ENCODE results near the gene RBM20. TPM values are rescaled to one million over a fixed set of nuclear protein-coding genes. Genes with fewer than 3 reads are reported as not detected.
A peak's percentile ranks its signal among the peaks of the same experiment; 100 is the strongest.
"Not testable (repeated sequence)": the region's sequence is repeated elsewhere in the genome, so short reads cannot be mapped to it uniquely, and the experiment has no call there.

RBM20 gene
- total RNA-seq, 1 experiment from 2014 or later = not detected

- TF ChIP-seq CTCF (IDR thresholded peaks at IDR 0.05; ENCODE audit: unreplicated experiment) = no peak
- no peak for DNase-seq
- no TSS peak for BruUV-seq (replicated peaks)
- H3K27ac Mint-ChIP-seq (ENCODE audit: unreplicated experiment) = no peak overlapping the region
- peaks cover 9% of the 10 kb centered on the region for H3K27me3 Mint-ChIP-seq (ENCODE audit: unreplicated experiment)
- no peaks in the 10 kb centered on the region for H3K36me3 Mint-ChIP-seq (ENCODE audit: insufficient read depth, unreplicated experiment)
- intact Hi-C loops (cut with micrococcal nuclease; ENCODE audit: unreplicated experiment) = no loop called here
- peaks cover 14% of the 10 kb centered on the region for H3K4me1 Mint-ChIP-seq (ENCODE audit: low read depth, unreplicated experiment)
- no peaks in the 10 kb centered on the region for H3K9me3 Mint-ChIP-seq (ENCODE audit: low read depth, unreplicated experiment)
- H3K4me3 Mint-ChIP-seq (ENCODE audit: low read depth, unreplicated experiment) = no peak overlapping the region
- CTCF ChIA-PET = no interaction called here
Observed at GRCh38 chr10:110656612-110657011, 12.5 kb downstream of the RBM20 start.

DNA sequence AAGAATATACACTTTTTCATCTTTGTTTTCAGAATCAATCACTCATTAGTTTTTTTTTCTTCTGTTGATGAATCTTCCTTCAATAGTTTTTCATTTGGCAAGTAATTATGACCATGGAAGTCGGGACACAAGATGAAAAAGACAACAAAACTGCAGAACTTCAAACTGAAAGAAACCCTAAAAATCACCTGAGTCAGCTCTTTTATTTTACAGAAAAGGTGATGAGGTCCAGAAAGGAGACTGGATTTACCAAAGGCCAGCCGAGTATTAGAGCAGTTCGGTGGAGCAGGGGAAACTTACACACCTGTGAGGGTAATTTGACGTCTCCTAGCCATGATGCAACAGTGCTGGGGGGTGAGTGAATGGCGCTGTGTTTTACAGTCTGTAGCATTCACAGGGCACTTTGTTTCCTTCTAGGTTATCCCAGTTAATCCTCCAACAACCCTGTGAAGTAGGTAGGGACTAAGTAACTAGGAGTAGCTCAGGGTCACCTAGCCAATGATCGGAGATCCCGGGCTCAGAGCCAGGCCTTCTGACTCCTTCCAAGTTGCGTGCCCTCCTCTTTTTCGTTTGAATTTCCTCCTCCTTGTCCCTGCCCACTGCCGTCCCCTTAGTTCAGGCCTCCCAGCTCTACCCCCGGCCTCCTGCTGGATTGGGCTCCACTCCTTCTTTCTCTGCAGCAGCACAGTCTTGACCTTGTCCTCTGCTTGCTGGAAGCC is 14.0 kb downstream of the RBM20 start:
- H3K36me3 Mint-ChIP-seq (ENCODE audit: insufficient read depth, unreplicated experiment) = no peaks in the 10 kb centered on the region
- no peak overlapping the region for H3K4me3 Mint-ChIP-seq (ENCODE audit: low read depth, unreplicated experiment)
- H3K27me3 Mint-ChIP-seq (ENCODE audit: unreplicated experiment) = peaks cover 6% of the 10 kb centered on the region
- DNase-seq = peak; percentile 48
- peak overlapping the region; percentile 18 for H3K27ac Mint-ChIP-seq (ENCODE audit: unreplicated experiment)
- H3K4me1 Mint-ChIP-seq (ENCODE audit: low read depth, unreplicated experiment) = peaks cover 14% of the 10 kb centered on the region
- intact Hi-C loops (cut with micrococcal nuclease; ENCODE audit: unreplicated experiment) = no loop called here
- H3K9me3 Mint-ChIP-seq (ENCODE audit: low read depth, unreplicated experiment) = no peaks in the 10 kb centered on the region
- no TSS peak for BruUV-seq (replicated peaks)
- CTCF ChIA-PET = interaction anchor here (1.3 kb wide), 1 partner anchor 14 kb away, joined by 4 read pairs; no protein-coding TSS in a partner anchor
- TF ChIP-seq CTCF (IDR thresholded peaks at IDR 0.05; ENCODE audit: unreplicated experiment) = no peak

GRCh38 chr10:110659558-110659957 is 15.4 kb downstream of the RBM20 start:
- no peaks in the 10 kb centered on the region for H3K36me3 Mint-ChIP-seq (ENCODE audit: insufficient read depth, unreplicated experiment)
- no TSS peak for BruUV-seq (replicated peaks)

DNA sequence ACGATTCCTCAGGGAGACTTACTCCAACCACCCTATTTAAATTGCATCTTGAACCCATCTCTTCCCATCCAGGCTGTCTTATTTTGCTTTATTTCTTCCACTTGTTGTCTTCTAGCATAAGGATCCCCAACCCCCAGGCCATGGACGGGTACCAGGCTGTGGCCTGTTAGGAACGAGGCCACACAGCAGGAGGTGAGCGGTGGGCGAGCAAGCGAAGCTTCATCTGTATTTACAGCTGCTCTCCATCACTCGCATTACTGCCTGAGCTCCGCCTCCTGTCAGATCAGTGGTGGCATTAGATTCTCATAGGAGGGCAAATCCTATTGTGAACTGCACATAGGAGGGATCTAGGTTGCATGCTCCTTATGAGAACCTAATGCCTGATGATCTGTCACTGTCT is 16.2 kb downstream of the RBM20 start:
- H3K4me1 Mint-ChIP-seq (ENCODE audit: low read depth, unreplicated experiment) = peaks cover 22% of the 10 kb centered on the region
- intact Hi-C loops (cut with micrococcal nuclease; ENCODE audit: unreplicated experiment); H3K27ac Mint-ChIP-seq (ENCODE audit: unreplicated experiment); H3K9me3 Mint-ChIP-seq (ENCODE audit: low read depth, unreplicated experiment); H3K36me3 Mint-ChIP-seq (ENCODE audit: insufficient read depth, unreplicated experiment); CTCF ChIA-PET; H3K4me3 Mint-ChIP-seq (ENCODE audit: low read depth, unreplicated experiment); BruUV-seq (replicated peaks); DNase-seq; H3K27me3 Mint-ChIP-seq (ENCODE audit: unreplicated experiment): not testable (repeated sequence)

More at GRCh38 chr10:110659558-110659957, 15.4 kb downstream of the RBM20 start:
- CTCF ChIA-PET = no interaction called here
- Mint-ChIP-seq H3K4me3 (ENCODE audit: low read depth, unreplicated experiment) (no peak overlapping the region), H3K27me3 (ENCODE audit: unreplicated experiment) (no peaks in the 10 kb centered on the region), H3K9me3 (ENCODE audit: low read depth, unreplicated experiment) (no peaks in the 10 kb centered on the region), H3K27ac (ENCODE audit: unreplicated experiment) (no peak overlapping the region), H3K4me1 (ENCODE audit: low read depth, unreplicated experiment) (peaks cover 15% of the 10 kb centered on the region)
- no peak for DNase-seq
- TF ChIP-seq CTCF (IDR thresholded peaks at IDR 0.05; ENCODE audit: unreplicated experiment) = no peak
- intact Hi-C loops (cut with micrococcal nuclease; ENCODE audit: unreplicated experiment) = no loop called here

- Mint-ChIP-seq H3K27me3 (ENCODE audit: unreplicated experiment) (no peaks in the 10 kb centered on the region), H3K27ac (ENCODE audit: unreplicated experiment) (no peak overlapping the region), H3K4me3 (ENCODE audit: low read depth, unreplicated experiment) (no peak overlapping the region), H3K4me1 (ENCODE audit: low read depth, unreplicated experiment) (peaks cover 22% of the 10 kb centered on the region), H3K36me3 (ENCODE audit: insufficient read depth, unreplicated experiment) (no peaks in the 10 kb centered on the region), H3K9me3 (ENCODE audit: low read depth, unreplicated experiment) (no peaks in the 10 kb centered on the region)
- intact Hi-C loops (cut with micrococcal nuclease; ENCODE audit: unreplicated experiment) = no loop called here
- TF ChIP-seq CTCF (IDR thresholded peaks at IDR 0.05; ENCODE audit: unreplicated experiment) = no peak
- CTCF ChIA-PET = no interaction called here
- BruUV-seq (replicated peaks) = no TSS peak
- DNase-seq = no peak
Observed at GRCh38 chr10:110661292-110661691, 17.2 kb downstream of the RBM20 start.

All from Calu3 (cell line).